NCI-H1105 treated with DMSO at 0.1 percent for 48 hours (cell line): ENCODE data around the gene IRF9.

Experiments
- DNase-seq: peaks from one replicate; lab custom pipeline; 2025; lab: John Stamatoyannopoulos, UW

Gene IRF9

GRCh38 chr14:24131549-24131966, 29.5 kb upstream of the IRF9 start:
- no peak for DNase-seq

GRCh38 chr14:24132061-24132685, 28.9 kb upstream of the IRF9 start:
- peak; percentile 66 for DNase-seq

- no peak for DNase-seq
Measured at GRCh38 chr14:24132976-24133375, 28.1 kb upstream of the IRF9 start.

GRCh38 chr14:24133735-24134134, 27.3 kb upstream of the IRF9 start:
- DNase-seq = no peak

- no peak for DNase-seq
Measured at GRCh38 chr14:24135584-24135833, 25.6 kb upstream of the IRF9 start.

GRCh38 chr14:24135834-24136683, 25.0 kb upstream of the IRF9 start, which contains the start of gene PSME1:
PSME1 (plus strand) TSS chr14:24136194; CDS start chr14:24136263, 69 bp downstream.
- peak; percentile 92 for DNase-seq

GRCh38 chr14:24136684-24137528, 24.2 kb upstream of the IRF9 start:
- DNase-seq = no peak

- DNase-seq = no peak
Measured at GRCh38 chr14:24137529-24138395, 23.3 kb upstream of the IRF9 start.

- DNase-seq = no peak
Measured at GRCh38 chr14:24138396-24139271, 22.4 kb upstream of the IRF9 start.

GRCh38 chr14:24139272-24139934, 21.7 kb upstream of the IRF9 start:
- DNase-seq = no peak

GRCh38 chr14:24141097-24141880, 19.8 kb upstream of the IRF9 start, which contains the start of gene EMC9:
EMC9 (minus strand) TSS chr14:24141591; CDS start chr14:24141304, 287 bp downstream.
- DNase-seq = peak; percentile 100

GRCh38 chr14:24143511-24143910, 17.6 kb upstream of the IRF9 start:
- no peak for DNase-seq

GRCh38 chr14:24144451-24144850, 16.6 kb upstream of the IRF9 start:
- DNase-seq = no peak

GRCh38 chr14:24145219-24145618, 15.8 kb upstream of the IRF9 start:
- DNase-seq = no peak

- DNase-seq = peak; percentile 50
Measured at GRCh38 chr14:24145690-24146452, 15.2 kb upstream of the IRF9 start.

- peak; percentile 98 for DNase-seq
Measured at GRCh38 chr14:24146453-24146977, 14.6 kb upstream of the IRF9 start, which contains the start of gene PSME2. PSME2 (minus strand) TSS chr14:24146610; CDS start chr14:24146581, 29 bp downstream.

GRCh38 chr14:24146978-24147760, 13.9 kb upstream of the IRF9 start, which contains the start of gene RNF31:
RNF31 (plus strand) TSS chr14:24147498; CDS start chr14:24147699, 201 bp downstream.
- peak; percentile 98 for DNase-seq
